ENCODE results near the gene RESP18. TPM values are rescaled to one million over a fixed set of nuclear protein-coding genes. Genes with fewer than 3 reads are reported as not detected.

RESP18 gene
- total RNA-seq, 1 experiment from 2014 or later, result not detected

- ChIA-PET CTCF (interaction anchor here (1.1 to 1.5 kb wide), 3 partner anchors 21 to 87 kb away, joined by 3 read pairs; partner anchors contain the start of genes DNAJB2 and DNPEP), POLR2A (no interaction called here), RAD21 (ENCODE audit: low non-redundant PET in 1 of 2, low total read pairs in 2 of 2, uncharacterized antibody in 2 of 2, unreplicated experiment in 2 of 2) (no interaction called here)
- no peak overlapping the region for H2AFZ ChIP-seq (ENCODE audit: low read depth, low read length, poor library complexity, severe bottlenecking)
- no TSS peak for BruUV-seq (replicated peaks)
- no peak overlapping the region for H3K27ac ChIP-seq (ENCODE audit: low read depth, low read length)
- no peaks in the 10 kb centered on the region for H3K9me2 ChIP-seq (ENCODE audit: insufficient read depth)
- no peak overlapping the region for H3K4me3 ChIP-seq (replicated peaks in 1 of 2; ENCODE audit: low read depth in 1 of 2, low read length in 2 of 2)
- peaks cover 3 to 10% of the 10 kb centered on the region in 2 experiments; a peak in 3 of 4 replicates for H3K4me1 ChIP-seq (ENCODE audit: control insufficient read depth in 1 of 2, insufficient read depth in 2 of 2, low read length in 2 of 2)
- H3K4me2 ChIP-seq (ENCODE audit: low read length), result no peak overlapping the region
- no peaks in the 10 kb centered on the region for H3K36me3 ChIP-seq (ENCODE audit: control insufficient read depth in 1 of 2, insufficient read depth in 2 of 2, low read length in 2 of 2)
- H3K9ac ChIP-seq (ENCODE audit: low read length), result no peak overlapping the region
- no peak for DNase-seq (ENCODE audit: low read depth, low spot score)
- no peak for ATAC-seq
- H3K27me3 ChIP-seq (ENCODE audit: insufficient read depth, low read length), result peaks cover 47% of the 10 kb centered on the region
- TF ChIP-seq EZH2phosphoT487 (IDR thresholded peaks at IDR 0.05; ENCODE audit: borderline replicate concordance) (no peak), EGR1 (IDR thresholded peaks at IDR 0.05; ENCODE audit: low read depth) (no peak), ZNF274 (IDR thresholded peaks at IDR 0.05; ENCODE audit: low read depth, low read length) (no peak), CTCF (IDR thresholded peaks at IDR 0.05 in 2 of 3, conservative IDR thresholded peaks at IDR 0.05 in 1 of 3; ENCODE audit: borderline replicate concordance in 1 of 3, insufficient read depth in 1 of 3, low read depth in 2 of 3, low read length in 2 of 3) (no peak), TCF7L2 (IDR thresholded peaks at IDR 0.05; ENCODE audit: borderline replicate concordance, extremely low read depth, insufficient read depth, insufficient read length) (no peak), CBX3 (IDR thresholded peaks at IDR 0.05; ENCODE audit: low read depth) (no peak), POLR2A (IDR thresholded peaks at IDR 0.05; ENCODE audit: borderline replicate concordance, extremely low read depth, insufficient read depth, insufficient read length) (no peak), FOSL1 (IDR thresholded peaks at IDR 0.05; ENCODE audit: low read depth) (no peak), ZBTB33 (IDR thresholded peaks at IDR 0.05; ENCODE audit: extremely low read depth, insufficient replicate concordance, low read length) (no peak), SIN3A (IDR thresholded peaks at IDR 0.05; ENCODE audit: low read depth) (no peak)
- TF ChIP-seq, protein P1, sequence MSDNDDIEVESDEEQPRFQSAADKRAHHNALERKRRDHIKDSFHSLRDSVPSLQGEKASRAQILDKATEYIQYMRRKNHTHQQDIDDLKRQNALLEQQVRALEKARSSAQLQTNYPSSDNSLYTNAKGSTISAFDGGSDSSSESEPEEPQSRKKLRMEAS (IDR thresholded peaks at IDR 0.05), result no peak
- no peaks in the 10 kb centered on the region for H4K20me1 ChIP-seq (ENCODE audit: insufficient read depth)
- intact Hi-C loops (cut with micrococcal nuclease), result no loop called here
- H3K79me2 ChIP-seq (ENCODE audit: insufficient read depth, low read length), result no peaks in the 10 kb centered on the region
- H3K9me3 ChIP-seq (ENCODE audit: control insufficient read depth in 1 of 2, insufficient read depth in 1 of 2, low read depth in 1 of 2, low read length in 2 of 2), result no peaks in the 10 kb centered on the region
Observed at GRCh38 chr2:219300022-219300421, 32.5 kb downstream of the RESP18 start.
